T-cell (primary cell): ENCODE measurements around the gene SPRY4. TPM values are rescaled to one million over a fixed set of nuclear protein-coding genes. Genes with fewer than 3 reads are reported as not detected.

Experiments used
- total RNA-seq, 35 experiments: library from RNA in 6 of 35; stranded (reverse) in 6 of 35; fragments of 120-200 nt in 1 of 35; gene quantifications; one replicate each; pipeline versions ENCODE4 v1.2.1 to v1.2.4 and lab custom pipeline; 2013 to 2026

Gene SPRY4
- total RNA-seq, 5 donors from 2014 or later (not counting 1 experiment from before 2014, with no cell fraction given): 0.10 to 0.57 (median 0.28) TPM; not detected in 1

Other genes with a start within 250 kb of the SPRY4 start
- 100 to 1,000 TPM in 2 of 5 donors, 10 to 100 TPM in 3; 76.3 to 194 (median 90.8) TPM for gene NDFIP1, start 216.2 kb downstream of the SPRY4 start, total RNA-seq